CD4-positive, alpha-beta T cell (primary cell): Measurements from ENCODE around the gene NOTCH2NLA. TPM values are rescaled to one million over a fixed set of nuclear protein-coding genes. Genes with fewer than 3 reads are reported as not detected.
"Not testable (repeated sequence)": the region's sequence is repeated elsewhere in the genome, so short reads cannot be mapped to it uniquely, and the experiment has no call there.

Source experiments
- ATAC-seq: fragments of 200-7000 bp; cut with Tn5 transposase; one replicate; pipeline ENCODE4 v1.10.0; 2022; ENCODE audit warnings: mild to moderate bottlenecking; ENCODE audit not compliant: poor library complexity
- CTCF ChIA-PET: fragments of 350-600 bp; sonication (Branson Sonifier 250); formaldehyde crosslinking; loops from one replicate; lab custom pipeline; 2021; ENCODE audit warnings: antibody characterized with exemption, inconsistent platforms; lab: Charles Lee
- POLR2A ChIA-PET: fragments of 350-600 bp; sonication (Branson Sonifier 250); formaldehyde crosslinking; loops from one replicate; lab custom pipeline; 2021; ENCODE audit warnings: antibody characterized with exemption, inconsistent platforms; lab: Charles Lee
- DNase-seq, 14 experiments: peaks; one replicate each; pipeline ENCODE4 v3.0.0-alpha.2; 2013 to 2020; ENCODE audit warnings: mixed read lengths in 2 of 14
- H3K27ac ChIP-seq, 2 donors: one replicate each; pipeline versions ENCODE4 v1.5.1 to v1.7.0; 2013; ENCODE audit warnings: low read length in 2 of 2, low read depth in 1 of 2, mild to moderate bottlenecking in 1 of 2
- H3K27me3 ChIP-seq, 2 experiments: 1 replicate in 1 of 2; 2 replicates in 1 of 2; pipeline versions ENCODE4 v1.6.1 to v1.7.0; 2013; ENCODE audit warnings: low read length in 2 of 2, control low read depth in 1 of 2, mild to moderate bottlenecking in 1 of 2, moderate library complexity in 1 of 2; ENCODE audit not compliant: insufficient read depth in 2 of 2, control insufficient read depth in 1 of 2
- H3K36me3 ChIP-seq: one replicate; pipeline ENCODE4 v1.6.1; 2013; ENCODE audit warnings: low read length, control low read depth; ENCODE audit not compliant: insufficient read depth
- H3K4me1 ChIP-seq: one replicate; pipeline ENCODE4 v1.6.1; 2013; ENCODE audit warnings: low read length, control low read depth; ENCODE audit not compliant: insufficient read depth
- H3K4me3 ChIP-seq: one replicate; pipeline ENCODE4 v1.5.1; 2013; ENCODE audit warnings: mild to moderate bottlenecking, low read length, moderate library complexity
- H3K9me3 ChIP-seq, 2 experiments: 1 replicate in 1 of 2; 2 replicates in 1 of 2; pipeline versions ENCODE4 v1.6.1 to v1.7.0; 2013; ENCODE audit warnings: low read length in 2 of 2, mild to moderate bottlenecking in 2 of 2, control low read depth in 1 of 2, moderate library complexity in 1 of 2; ENCODE audit not compliant: control insufficient read depth in 1 of 2, insufficient read depth in 1 of 2
- H3K27ac Mint-ChIP-seq: one replicate; pipeline ENCODE4 v1.8.0; 2020; ENCODE audit warnings: mixed read lengths
- H3K27me3 Mint-ChIP-seq: one replicate; pipeline ENCODE4 v1.8.0; 2021; ENCODE audit warnings: mixed read lengths
- H3K36me3 Mint-ChIP-seq: one replicate; pipeline ENCODE4 v1.8.0; 2021; ENCODE audit warnings: low read depth, mixed read lengths
- H3K4me1 Mint-ChIP-seq: one replicate; pipeline ENCODE4 v1.8.0; 2021; ENCODE audit warnings: low read depth, mixed read lengths
- H3K4me3 Mint-ChIP-seq: one replicate; pipeline ENCODE4 v1.8.0; 2020; ENCODE audit warnings: mild to moderate bottlenecking, mixed read lengths
- H3K9me3 Mint-ChIP-seq: one replicate; pipeline ENCODE4 v1.8.0; 2020; ENCODE audit warnings: mixed read lengths
- intact Hi-C, 2 experiments: fragments of 100-400 bp; cut with DNase I in 1 of 2; cut with micrococcal nuclease in 1 of 2; formaldehyde crosslinking; loops; one replicate each; pipeline versions ENCODE4 v1.15.1 to v1.9.0; 2023 to 2025; cut with DNase I, micrococcal nuclease
- polyA plus RNA-seq, 2 donors: library from polyadenylated mRNA; unstranded; fragments of 120-200 nt; gene quantifications; one replicate each; pipeline ENCODE4 v1.2.1, GENCODE V29; 2013
- total RNA-seq, 174 experiments: library from RNA in 2 of 174; stranded (reverse) in 2 of 174; gene quantifications; one replicate each; pipeline ENCODE4 v1.2.3 and lab custom pipeline; 2021 to 2026

The NOTCH2NLA gene
- total RNA-seq = 10 to 100 TPM; 18.2 to 21.3 TPM
- polyA plus RNA-seq (2013, experiment 1 of 2) = 9.4 TPM
- 15.9 TPM for polyA plus RNA-seq (2013, experiment 2 of 2)
- total RNA-seq (lab: John Stamatoyannopoulos, UW) = 0.52 to 17.3 (median 2.9) reads per million in 172 experiments

DNA sequence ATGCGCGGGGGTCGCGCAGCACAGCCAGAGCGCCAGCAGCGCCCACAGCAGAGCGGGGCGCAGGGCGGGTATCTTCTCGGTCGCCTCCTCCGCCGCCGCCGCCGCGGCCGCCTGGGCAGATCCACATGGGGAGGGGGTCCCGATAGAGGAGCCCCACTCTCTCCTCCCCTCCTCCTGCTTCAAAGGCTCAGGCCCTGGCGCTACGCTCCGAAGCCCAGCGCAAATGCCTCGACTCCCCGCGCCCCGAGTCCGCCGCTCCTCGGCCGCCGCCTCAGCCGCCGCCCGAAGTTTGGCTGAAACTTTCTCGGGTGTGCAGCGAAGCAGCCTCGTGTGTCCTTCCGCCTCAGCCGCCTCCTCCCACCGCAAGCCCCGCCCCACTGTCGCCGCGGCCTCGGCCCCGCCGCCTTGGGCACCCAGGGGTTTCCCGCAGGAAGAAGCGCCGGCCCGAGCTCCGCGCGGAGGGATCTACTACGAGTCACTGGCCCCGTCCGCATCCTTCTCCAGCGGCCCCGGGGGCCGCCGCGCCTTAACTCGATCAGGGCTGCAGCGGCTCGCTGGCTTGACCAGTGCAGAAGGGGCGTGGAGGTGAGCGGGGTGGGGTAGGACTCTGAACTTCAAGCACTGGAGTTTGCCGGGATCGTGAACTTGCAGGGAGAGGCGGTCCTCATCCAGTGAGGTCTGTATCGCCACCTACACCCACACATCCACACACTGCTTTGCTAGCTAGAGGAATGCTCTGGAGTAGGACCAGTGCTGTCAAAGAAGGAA lies at the start of gene NOTCH2NLA:
Gene NOTCH2NLA (minus strand): TSS at position 312 of the 768 bp plus-strand sequence. CDS start 39,684 bp downstream, outside the sequence.
- POLR2A ChIA-PET, intact Hi-C loops, CTCF ChIA-PET, H3K9me3 ChIP-seq, H3K27me3 ChIP-seq, H3K9me3 Mint-ChIP-seq, H3K4me1 ChIP-seq, H3K27ac ChIP-seq, H3K36me3 Mint-ChIP-seq, H3K36me3 ChIP-seq, H3K27me3 Mint-ChIP-seq, H3K4me1 Mint-ChIP-seq: not testable (repeated sequence)
- peak within 1 kb of the TSS; percentile 56 for H3K27ac Mint-ChIP-seq
- H3K4me3 ChIP-seq = peak within 1 kb of the TSS; percentile 49
- ATAC-seq (peak; percentile 71), DNase-seq (peak in 8 of 14 experiments; percentile 2 to 59 (median 38))
- peak within 1 kb of the TSS; percentile 85 for H3K4me3 Mint-ChIP-seq

DNA sequence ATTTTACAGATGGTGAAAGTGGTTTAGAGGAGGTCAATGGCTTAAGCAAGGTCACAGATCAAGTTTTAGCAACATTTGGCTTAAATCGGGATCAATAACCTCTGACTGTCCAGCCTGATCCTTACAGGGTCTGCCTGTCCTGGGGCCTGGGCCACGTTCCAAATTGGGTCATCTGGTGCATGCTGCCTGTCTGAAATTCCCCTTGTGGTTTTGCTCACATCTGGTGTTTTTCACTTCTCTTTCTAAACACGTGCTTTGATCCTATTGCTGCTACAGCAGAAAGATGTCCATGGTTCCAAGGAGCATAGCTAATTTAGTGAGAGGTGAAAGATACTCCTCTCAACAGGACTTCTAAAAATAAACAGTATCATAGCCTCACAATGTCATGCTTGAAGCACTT lies 49.5 kb upstream of the NOTCH2NLA start:
- H3K4me3 Mint-ChIP-seq, ATAC-seq, H3K4me3 ChIP-seq, H3K4me1 ChIP-seq, H3K9me3 ChIP-seq, intact Hi-C loops, H3K27ac ChIP-seq, H3K27me3 Mint-ChIP-seq, H3K36me3 Mint-ChIP-seq, CTCF ChIA-PET, H3K36me3 ChIP-seq, H3K9me3 Mint-ChIP-seq, H3K27me3 ChIP-seq, H3K27ac Mint-ChIP-seq, DNase-seq, POLR2A ChIA-PET, H3K4me1 Mint-ChIP-seq: not testable (repeated sequence)

DNA sequence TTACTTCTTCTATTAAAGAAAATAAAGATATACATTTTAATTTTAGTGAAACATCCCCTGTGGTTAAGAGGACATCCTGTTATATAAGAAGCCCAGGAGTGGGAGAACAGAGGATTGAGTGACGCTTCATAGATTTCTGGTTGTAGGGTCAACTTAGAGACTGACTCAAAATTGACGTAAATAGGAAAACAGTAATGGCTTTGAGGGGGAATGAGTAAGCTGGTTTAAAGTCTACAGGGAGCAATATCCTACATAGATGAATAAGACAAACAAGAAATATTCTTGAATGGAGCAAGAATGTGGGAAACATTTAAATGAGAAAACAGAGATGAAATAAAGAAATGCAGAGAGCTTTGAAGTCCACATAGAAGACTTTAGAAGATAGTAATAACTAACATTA lies 48.3 kb upstream of the NOTCH2NLA start:
- CTCF ChIA-PET, H3K27ac Mint-ChIP-seq, H3K36me3 Mint-ChIP-seq, H3K4me3 Mint-ChIP-seq, ATAC-seq, POLR2A ChIA-PET, H3K27me3 ChIP-seq, H3K4me3 ChIP-seq, H3K27me3 Mint-ChIP-seq, DNase-seq, H3K4me1 ChIP-seq, H3K9me3 Mint-ChIP-seq, H3K27ac ChIP-seq, intact Hi-C loops, H3K9me3 ChIP-seq, H3K4me1 Mint-ChIP-seq, H3K36me3 ChIP-seq: not testable (repeated sequence)

DNA sequence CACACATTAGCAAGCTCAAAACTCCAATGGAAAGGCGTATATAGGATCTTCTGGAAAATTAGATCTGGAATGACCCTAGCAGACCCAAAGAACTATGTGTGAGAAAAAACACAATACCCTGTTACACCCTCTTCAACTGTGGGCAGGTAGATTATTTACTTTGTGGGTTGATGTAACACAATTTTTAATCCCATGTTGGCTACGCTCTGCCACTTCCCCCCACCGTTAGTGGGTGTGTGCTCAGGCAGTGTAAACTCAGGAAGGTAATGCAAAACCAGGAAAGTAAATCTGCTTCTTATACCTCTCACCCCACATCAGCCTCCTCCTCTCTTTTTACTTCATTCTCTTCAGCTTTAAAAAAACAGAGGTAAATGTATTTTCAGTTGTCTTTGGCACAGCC lies 45.3 kb upstream of the NOTCH2NLA start:
- H3K27ac Mint-ChIP-seq, H3K4me3 Mint-ChIP-seq, H3K9me3 Mint-ChIP-seq, H3K27me3 ChIP-seq, H3K9me3 ChIP-seq, H3K4me1 ChIP-seq, H3K4me3 ChIP-seq, DNase-seq, H3K27ac ChIP-seq, POLR2A ChIA-PET, H3K27me3 Mint-ChIP-seq, CTCF ChIA-PET, intact Hi-C loops, H3K4me1 Mint-ChIP-seq, ATAC-seq, H3K36me3 Mint-ChIP-seq, H3K36me3 ChIP-seq: not testable (repeated sequence)

DNA sequence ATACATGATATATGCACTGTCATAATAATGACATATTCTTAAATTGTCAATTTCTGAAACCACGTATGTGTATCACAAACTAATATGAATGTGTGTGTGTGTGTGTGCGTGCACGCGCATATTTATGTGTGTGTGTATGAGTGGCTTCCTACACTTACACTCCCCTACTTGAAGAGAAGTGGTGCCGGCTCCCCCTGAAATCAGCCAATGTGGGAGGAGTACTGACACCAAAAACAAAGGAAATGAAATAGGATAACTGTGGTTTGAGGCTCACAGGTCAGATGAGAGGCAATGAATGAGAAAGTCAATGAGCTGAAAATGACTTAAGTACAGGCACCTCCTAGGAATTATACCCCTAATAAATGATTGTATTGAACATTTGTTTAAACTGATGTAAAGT lies 44.4 kb upstream of the NOTCH2NLA start:
- H3K4me1 ChIP-seq, DNase-seq, H3K4me1 Mint-ChIP-seq, CTCF ChIA-PET, H3K36me3 ChIP-seq, H3K4me3 ChIP-seq, H3K9me3 ChIP-seq, H3K9me3 Mint-ChIP-seq, H3K36me3 Mint-ChIP-seq, ATAC-seq, intact Hi-C loops, H3K27ac Mint-ChIP-seq, H3K27me3 ChIP-seq, H3K27me3 Mint-ChIP-seq, H3K27ac ChIP-seq, H3K4me3 Mint-ChIP-seq, POLR2A ChIA-PET: not testable (repeated sequence)

DNA sequence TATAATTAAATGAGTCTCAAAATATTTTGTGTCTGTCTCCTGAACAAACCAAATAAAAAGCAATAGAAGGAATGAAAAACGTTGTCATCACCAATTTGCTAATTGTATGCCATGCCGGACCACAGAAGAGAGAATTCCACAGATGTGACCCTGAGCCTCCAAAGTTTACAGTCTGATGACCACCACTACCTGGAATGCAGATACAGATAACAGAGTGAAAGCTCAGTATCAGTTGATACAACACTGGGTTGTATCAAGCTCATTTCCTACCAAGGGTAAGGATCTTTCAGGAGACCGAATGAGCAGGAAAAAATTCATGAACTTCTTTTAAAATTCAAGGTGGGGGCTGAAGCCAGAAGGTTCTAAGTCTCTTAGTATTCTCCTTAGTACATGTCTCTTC lies 43.9 kb upstream of the NOTCH2NLA start:
- H3K4me3 ChIP-seq, H3K27ac ChIP-seq, POLR2A ChIA-PET, H3K9me3 Mint-ChIP-seq, intact Hi-C loops, H3K27me3 Mint-ChIP-seq, H3K4me3 Mint-ChIP-seq, DNase-seq, H3K36me3 ChIP-seq, H3K27ac Mint-ChIP-seq, H3K4me1 Mint-ChIP-seq, H3K9me3 ChIP-seq, CTCF ChIA-PET, H3K36me3 Mint-ChIP-seq, H3K27me3 ChIP-seq, H3K4me1 ChIP-seq, ATAC-seq: not testable (repeated sequence)

DNA sequence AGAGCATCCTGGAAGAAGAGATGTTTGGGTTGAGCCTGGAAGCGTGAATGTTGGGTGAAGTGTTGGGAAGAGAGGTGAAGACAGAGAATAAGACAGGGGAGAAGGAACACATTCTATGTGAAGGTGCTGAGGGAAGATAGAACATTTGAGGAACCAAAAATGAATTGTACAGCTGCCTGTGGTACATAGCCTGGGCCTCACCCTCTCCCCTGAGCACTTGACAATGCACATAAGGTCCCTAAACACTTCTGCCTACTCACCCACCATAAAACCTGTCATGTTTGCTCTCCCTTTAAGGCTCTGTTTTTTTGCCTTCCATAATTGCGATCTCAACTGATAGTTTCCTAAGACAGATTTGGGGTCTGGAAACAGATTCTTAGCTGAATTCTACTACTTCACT lies 43.2 kb upstream of the NOTCH2NLA start:
- H3K9me3 Mint-ChIP-seq, CTCF ChIA-PET, H3K9me3 ChIP-seq, H3K36me3 ChIP-seq, H3K27ac ChIP-seq, H3K4me1 ChIP-seq, POLR2A ChIA-PET, intact Hi-C loops, ATAC-seq, H3K4me3 ChIP-seq, H3K27ac Mint-ChIP-seq, H3K36me3 Mint-ChIP-seq, H3K27me3 Mint-ChIP-seq, H3K27me3 ChIP-seq, DNase-seq, H3K4me1 Mint-ChIP-seq, H3K4me3 Mint-ChIP-seq: not testable (repeated sequence)
